MM.1S (cell line): ENCODE results near the gene FAM234B.

Source experiments
- CTCF ChIP-seq: fragments of 300-600 bp; sonication (generic); IDR thresholded peaks from 2 replicates; pipeline ENCODE4 v1.5.1; 2016; ENCODE audit warnings: antibody characterized with exemption, low read length, mixed read lengths
- EZH2 ChIP-seq: fragments of 300-600 bp; sonication (generic); optimal IDR thresholded peaks from 2 replicates; pipeline ENCODE3; 2017; ENCODE audit warnings: low read depth, mild to moderate bottlenecking, antibody characterized with exemption, low read length, mixed read lengths
- EZH2phosphoT487 ChIP-seq: fragments of 300-600 bp; sonication (generic); IDR thresholded peaks from 2 replicates; pipeline ENCODE4 v1.6.1; 2018; ENCODE audit warnings: antibody characterized with exemption, low read length

- TF ChIP-seq EZH2 = no peak
- no peak for TF ChIP-seq CTCF
- no peak for TF ChIP-seq EZH2phosphoT487
Observed at GRCh38 chr12:13128291-13128965, 84.2 kb downstream of the FAM234B start.
